GM10248 (cell line): ENCODE data around the gene ANKRD34A.

Experiments
- CTCF ChIA-PET: fragments of 300-600 bp; sonication (Branson Sonifier 250); formaldehyde crosslinking; extraction: SDS; loops from one replicate; lab custom pipeline; 2021; ENCODE audit warnings: antibody characterized with exemption; lab: Yijun Ruan, JAX
- POLR2A ChIA-PET: fragments of 350-650 bp; sonication (Branson Sonifier 250); formaldehyde crosslinking; extraction: SDS; loops from one replicate; lab custom pipeline; 2020; ENCODE audit warnings: antibody characterized with exemption; lab: Yijun Ruan, JAX
- DNase-seq: peaks from one replicate; pipeline ENCODE4 v3.0.0; 2012; ENCODE audit errors: extremely low spot score
- TF ChIP-seq, protein P1 (sequence below): IDR thresholded peaks from 2 replicates; pipeline ENCODE4 v1.5.1; 2012; ENCODE audit warnings: mild to moderate bottlenecking, low read depth; ENCODE audit errors: extremely low read depth, missing control alignments, control extremely low read depth

The ANKRD34A gene

DNA sequence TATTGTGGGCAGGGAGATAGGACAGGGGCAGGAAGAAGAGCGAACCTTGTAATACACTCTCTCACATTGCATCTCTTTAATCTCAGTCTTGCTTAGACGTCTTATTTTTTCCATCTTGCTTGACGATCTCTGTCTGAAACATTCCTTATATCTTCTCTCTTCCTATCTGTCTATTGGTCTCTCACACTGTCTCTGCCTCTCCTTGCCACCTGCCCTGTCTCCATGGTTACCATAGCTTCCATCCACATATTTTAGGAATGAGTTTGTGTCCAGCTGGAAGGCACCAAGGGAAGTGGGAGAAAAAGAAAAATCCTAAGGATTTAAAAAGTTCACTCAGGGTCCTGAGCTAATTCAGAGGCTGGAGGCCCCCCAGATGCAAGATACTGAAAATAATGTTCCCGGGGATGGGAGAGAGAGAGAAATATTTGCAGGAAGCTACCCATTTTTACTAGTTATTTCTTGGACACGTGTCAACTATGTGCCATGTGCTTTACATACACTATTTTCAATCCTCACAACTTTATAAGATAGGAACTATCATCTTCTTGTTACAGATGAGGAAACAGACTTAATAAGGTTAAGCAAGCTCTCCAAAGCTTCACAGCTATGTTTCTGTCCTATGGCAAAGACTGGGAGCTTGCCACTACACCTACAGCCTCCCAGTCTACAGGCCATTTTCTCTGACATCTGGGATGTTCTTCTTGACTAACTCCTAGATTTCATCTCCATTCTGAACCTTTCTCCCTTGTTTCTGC, 933 bp downstream of the ANKRD34A start:
- TF ChIP-seq, protein P1, sequence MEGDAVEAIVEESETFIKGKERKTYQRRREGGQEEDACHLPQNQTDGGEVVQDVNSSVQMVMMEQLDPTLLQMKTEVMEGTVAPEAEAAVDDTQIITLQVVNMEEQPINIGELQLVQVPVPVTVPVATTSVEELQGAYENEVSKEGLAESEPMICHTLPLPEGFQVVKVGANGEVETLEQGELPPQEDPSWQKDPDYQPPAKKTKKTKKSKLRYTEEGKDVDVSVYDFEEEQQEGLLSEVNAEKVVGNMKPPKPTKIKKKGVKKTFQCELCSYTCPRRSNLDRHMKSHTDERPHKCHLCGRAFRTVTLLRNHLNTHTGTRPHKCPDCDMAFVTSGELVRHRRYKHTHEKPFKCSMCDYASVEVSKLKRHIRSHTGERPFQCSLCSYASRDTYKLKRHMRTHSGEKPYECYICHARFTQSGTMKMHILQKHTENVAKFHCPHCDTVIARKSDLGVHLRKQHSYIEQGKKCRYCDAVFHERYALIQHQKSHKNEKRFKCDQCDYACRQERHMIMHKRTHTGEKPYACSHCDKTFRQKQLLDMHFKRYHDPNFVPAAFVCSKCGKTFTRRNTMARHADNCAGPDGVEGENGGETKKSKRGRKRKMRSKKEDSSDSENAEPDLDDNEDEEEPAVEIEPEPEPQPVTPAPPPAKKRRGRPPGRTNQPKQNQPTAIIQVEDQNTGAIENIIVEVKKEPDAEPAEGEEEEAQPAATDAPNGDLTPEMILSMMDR = no peak
- no peak for DNase-seq
- ChIA-PET CTCF (interaction anchor here (0.7 to 9.0 kb wide), 23 partner anchors 8 to 118 kb away, joined by 3 to 113 read pairs (median 4); partner anchors contain the start of genes ITGA10, NUDT17, PIAS3 and RBM8A), POLR2A (interaction anchor here (0.6 to 2.2 kb wide), 5 partner anchors 14 to 44 kb away, joined by 3 to 9 read pairs (median 5); partner anchors contain the start of genes PEX11B and RBM8A)

DNA sequence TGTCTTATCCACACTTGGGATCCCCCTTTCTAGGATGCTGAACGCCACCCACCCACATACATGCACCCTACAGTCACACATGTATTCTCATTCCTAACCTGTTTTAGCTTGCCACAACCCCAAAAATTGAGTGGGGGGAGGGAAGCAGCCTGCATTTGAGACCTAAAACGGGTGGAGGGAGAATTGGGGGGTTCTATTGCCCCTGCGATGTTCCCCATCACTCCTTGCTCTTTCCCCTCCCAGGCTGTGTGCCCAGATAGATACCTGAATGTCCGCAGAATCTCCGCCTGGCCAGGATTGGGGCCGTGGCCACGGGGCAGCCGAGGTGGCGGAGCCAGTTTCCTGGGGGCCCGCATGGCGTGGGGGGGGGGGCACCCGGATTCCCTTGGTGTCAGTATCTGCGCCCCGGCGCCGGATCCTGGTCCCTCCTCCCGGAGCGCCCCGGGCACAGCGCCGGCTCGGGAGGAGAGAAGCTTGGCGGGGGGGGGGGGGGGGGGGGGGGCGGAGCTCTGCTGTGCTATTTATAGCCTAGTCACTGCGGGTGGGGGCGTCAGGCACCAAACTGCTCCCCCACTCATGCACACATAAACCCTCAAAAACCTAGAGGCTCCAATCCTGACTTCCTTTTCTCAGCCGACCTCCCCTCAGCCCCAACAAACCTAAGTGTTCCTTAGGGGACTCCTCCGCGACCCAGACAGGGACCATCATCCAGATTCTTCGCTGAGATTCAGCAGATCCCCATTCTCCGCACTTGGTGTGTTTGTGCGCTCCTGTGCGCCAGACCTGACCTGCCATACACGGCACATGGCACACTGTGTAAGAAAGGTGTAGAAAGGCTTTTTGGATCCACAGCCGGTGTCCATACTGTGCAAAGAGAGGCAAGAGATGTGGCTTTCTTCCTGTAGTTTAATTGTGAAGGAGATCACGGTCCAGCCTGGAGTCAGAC, 1.9 kb downstream of the ANKRD34A start:
- POLR2A ChIA-PET = interaction anchor here (1.0 to 2.2 kb wide), 3 partner anchors 35 to 103 kb away, joined by 4 to 6 read pairs (median 5); partner anchors contain the start of genes PEX11B and RBM8A
- CTCF ChIA-PET = interaction anchor here (0.6 to 9.0 kb wide), 8 partner anchors 16 to 59 kb away, joined by 3 to 113 read pairs (median 3); partner anchors contain the start of genes HJV and RBM8A
- TF ChIP-seq, protein P1 = no peak
- peak; percentile 37 for DNase-seq

DNA sequence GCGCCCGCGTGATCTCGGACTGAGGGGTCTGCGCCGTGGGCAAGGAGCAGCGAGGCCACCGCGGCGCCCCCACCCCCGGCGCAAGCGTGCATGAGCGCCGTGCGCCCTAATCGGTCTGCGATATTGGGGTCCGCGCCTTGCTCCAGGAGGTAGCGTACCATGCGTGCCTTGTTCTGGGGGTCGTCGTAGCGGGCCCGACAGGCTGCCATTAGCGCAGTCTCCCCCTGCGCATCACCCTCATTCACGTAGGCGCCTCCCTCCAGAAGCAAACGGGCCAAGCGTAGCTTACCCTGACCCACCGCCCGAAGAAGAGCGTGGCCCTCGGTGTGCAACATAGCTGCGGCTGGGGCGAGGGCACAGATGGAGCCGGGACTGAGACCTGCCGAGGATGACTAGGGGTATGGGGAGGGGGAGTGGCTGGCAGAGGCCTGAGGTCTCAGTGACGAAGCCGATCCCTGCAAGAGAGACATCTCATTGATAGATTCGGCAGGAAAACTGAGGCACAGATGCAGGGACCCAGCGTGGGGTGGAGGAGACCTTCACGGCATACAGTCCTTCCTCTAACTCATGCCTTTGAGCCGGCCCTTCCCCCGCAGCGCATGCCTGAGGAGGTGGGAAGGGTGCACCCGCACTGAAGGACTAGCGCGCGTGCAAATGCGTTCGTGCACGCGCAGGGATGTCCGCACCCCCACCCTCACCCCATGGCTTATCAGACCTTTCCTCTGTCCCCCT, 2.8 kb downstream of the ANKRD34A start:
- CTCF ChIA-PET = interaction anchor here (1.4 to 9.0 kb wide), 3 partner anchors 17 to 60 kb away, joined by 3 to 113 read pairs (median 3); partner anchors contain the start of gene HJV

DNA sequence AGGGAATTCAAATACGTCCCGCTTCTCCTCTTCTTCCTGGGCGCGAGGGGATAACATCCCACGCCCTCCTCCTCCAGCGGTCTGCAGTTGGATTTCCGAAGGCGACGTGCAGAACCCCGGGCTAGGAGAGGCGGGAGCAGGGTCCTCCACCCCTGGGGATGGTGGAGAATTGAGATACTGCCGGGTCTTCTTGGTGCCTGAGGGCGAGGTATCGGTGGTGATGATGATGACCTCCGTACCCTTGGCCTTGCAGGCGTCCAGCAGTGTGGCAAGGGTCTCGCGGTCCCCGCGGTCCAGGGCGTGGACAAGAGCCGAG, 3.3 kb downstream of the ANKRD34A start:
- CTCF ChIA-PET = interaction anchor here (1.0 kb wide), 1 partner anchor 9 kb away, joined by 3 read pairs; no protein-coding TSS in a partner anchor
- TF ChIP-seq, protein P1 = no peak

More for the DNA sequence above, 2.8 kb downstream of the ANKRD34A start:
- TF ChIP-seq, protein P1 = no peak
- POLR2A ChIA-PET = no interaction called here
- no peak for DNase-seq

DNA sequence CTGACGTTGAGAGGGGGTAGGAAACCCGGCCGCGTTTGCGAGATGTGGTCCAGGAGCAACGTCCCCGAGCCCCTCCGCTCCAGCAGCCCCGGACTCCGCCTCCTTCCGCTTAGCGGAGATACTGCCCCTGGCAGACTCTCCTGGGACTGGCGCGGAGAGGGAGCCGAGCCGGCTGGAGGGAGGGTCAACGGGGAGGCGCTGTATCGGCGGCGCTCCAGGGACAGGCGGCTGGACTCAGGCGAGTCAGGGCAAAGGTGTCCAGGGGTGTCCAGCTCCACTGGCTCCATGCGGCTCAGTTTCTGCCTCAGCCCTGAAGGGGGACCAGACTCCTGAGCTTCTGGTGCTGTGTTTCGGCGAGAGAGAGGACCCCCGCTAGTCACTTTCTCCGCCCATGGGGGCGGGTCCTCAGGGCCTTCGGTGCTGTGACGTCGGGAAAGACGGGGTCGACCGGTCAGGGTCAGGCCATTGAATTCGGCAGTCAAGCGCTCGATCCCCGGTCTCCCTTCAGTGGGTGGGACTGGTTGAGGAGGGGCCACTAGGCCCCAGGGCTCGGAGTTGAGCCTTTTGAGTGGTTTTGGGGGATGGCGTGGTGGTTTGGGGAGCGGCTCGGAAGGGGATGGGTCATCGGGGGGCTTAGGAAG, 3.8 kb downstream of the ANKRD34A start:
- POLR2A ChIA-PET = interaction anchor here (0.5 kb wide), 1 partner anchor 102 kb away, joined by 9 read pairs; the partner anchor contains the start of gene PIAS3
- DNase-seq = peak; percentile 42
- CTCF ChIA-PET = interaction anchor here (1.0 to 3.7 kb wide), 2 partner anchors 9 to 34 kb away, joined by 3 to 13 read pairs; partner anchors contain the start of gene RBM8A
- TF ChIP-seq, protein P1 = no peak

More for the DNA sequence above, 3.3 kb downstream of the ANKRD34A start:
- POLR2A ChIA-PET = interaction anchor here (0.5 kb wide), 1 partner anchor 102 kb away, joined by 9 read pairs; the partner anchor contains the start of gene PIAS3
- no peak for DNase-seq
